Sigmoid colon (tissue), 7 donors: Measurements from ENCODE around the gene FOXD1. TPM values are rescaled to one million over a fixed set of nuclear protein-coding genes. Genes with fewer than 3 reads are reported as not detected.
A peak's percentile ranks its signal among the peaks of the same experiment; 100 is the strongest.

Experiments
- DNase-seq: peaks from one replicate; pipeline ENCODE4 v3.0.0-alpha.2; 2019
- H3K27ac ChIP-seq, 4 donors: fragments of 200-600 bp; sonication (generic); one replicate each; pipeline ENCODE4 v1.5.1; 2016 to 2019; ENCODE audit warnings: mild to moderate bottlenecking in 1 of 4
- H3K27me3 ChIP-seq, 3 donors: fragments of 200-600 bp; sonication (generic); one replicate each; pipeline ENCODE4 v1.5.1; 2019; ENCODE audit warnings: mild to moderate bottlenecking in 1 of 3
- H3K36me3 ChIP-seq, 4 donors: fragments of 200-600 bp; sonication (generic); one replicate each; pipeline ENCODE4 v1.5.1; 2016 to 2019
- H3K4me1 ChIP-seq, 4 donors: fragments of 200-600 bp; sonication (generic); one replicate each; pipeline ENCODE4 v1.5.1; 2017 to 2019
- H3K4me3 ChIP-seq, 4 donors: fragments of 200-600 bp; sonication (generic); one replicate each; pipeline ENCODE4 v1.5.1; 2017 to 2019; ENCODE audit warnings: mild to moderate bottlenecking in 2 of 4, moderate library complexity in 1 of 4
- H3K9me3 ChIP-seq, 4 donors: fragments of 200-600 bp in 3 of 4; sonication (generic) in 3 of 4; one replicate each; pipeline versions ENCODE4 v1.5.1 to v1.6.1; 2013 to 2019
- CTCF ChIP-seq, 4 experiments: fragments of 450-650 bp in 3 of 4; fragments of 200-600 bp in 1 of 4; IDR thresholded peaks; one replicate each; pipeline ENCODE4 v1.5.1; 2016 to 2019; ENCODE audit warnings: antibody characterized with exemption in 4 of 4, mild to moderate bottlenecking in 3 of 4, moderate library complexity in 2 of 4
- EP300 ChIP-seq, 4 donors: sonication (generic); formaldehyde crosslinking; IDR thresholded peaks; one replicate each; pipeline ENCODE4 v1.6.1; 2017; ENCODE audit warnings: antibody characterized with exemption in 4 of 4
- POLR2A ChIP-seq, 2 donors: fragments of 450-650 bp; IDR thresholded peaks; one replicate each; pipeline ENCODE4 v1.6.1; 2016; ENCODE audit warnings: antibody characterized with exemption in 2 of 2, mild to moderate bottlenecking in 2 of 2, moderate library complexity in 2 of 2
- POLR2AphosphoS5 ChIP-seq, 4 donors: sonication (generic); formaldehyde crosslinking; IDR thresholded peaks; one replicate each; pipeline ENCODE4 v1.6.1; 2017; ENCODE audit warnings: antibody characterized with exemption in 4 of 4
- WGBS, 2 donors: extraction: QIAGEN DNeasy Blood & Tissue Kit; methylation state at CpG; one replicate each; pipeline ENCODE4 v1.1.7; 2013; 5-methylcytosine and 5-hydroxymethylcytosine counted together
- intact Hi-C: fragments of 100-400 bp; cut with DNase I; formaldehyde crosslinking; loops from one replicate; pipeline ENCODE4 v1.15.1; 2023
- polyA plus RNA-seq, 3 donors: library from polyadenylated mRNA; stranded (reverse); fragments of 200-250 nt; gene quantifications; one replicate each; pipeline ENCODE4 v1.2.3, GENCODE V29; 2013
- total RNA-seq, 4 donors: library from RNA; depleted of rRNA; stranded (reverse); fragments of >200 nt; gene quantifications; one replicate each; pipeline ENCODE4 v1.1.0, GENCODE V29; 2016
- donor health status: healthy with polysubstance abuse.
- donor health status: Bipolar disorder and iron deficiency.
- donor health status: healthy.

The FOXD1 gene
- under 1 TPM in 2 of 4 donors, not detected in 2; 0.36 to 0.49 TPM for total RNA-seq
- under 1 TPM in 1 of 3 donors, not detected in 2; 0.09 TPM for polyA plus RNA-seq

DNA sequence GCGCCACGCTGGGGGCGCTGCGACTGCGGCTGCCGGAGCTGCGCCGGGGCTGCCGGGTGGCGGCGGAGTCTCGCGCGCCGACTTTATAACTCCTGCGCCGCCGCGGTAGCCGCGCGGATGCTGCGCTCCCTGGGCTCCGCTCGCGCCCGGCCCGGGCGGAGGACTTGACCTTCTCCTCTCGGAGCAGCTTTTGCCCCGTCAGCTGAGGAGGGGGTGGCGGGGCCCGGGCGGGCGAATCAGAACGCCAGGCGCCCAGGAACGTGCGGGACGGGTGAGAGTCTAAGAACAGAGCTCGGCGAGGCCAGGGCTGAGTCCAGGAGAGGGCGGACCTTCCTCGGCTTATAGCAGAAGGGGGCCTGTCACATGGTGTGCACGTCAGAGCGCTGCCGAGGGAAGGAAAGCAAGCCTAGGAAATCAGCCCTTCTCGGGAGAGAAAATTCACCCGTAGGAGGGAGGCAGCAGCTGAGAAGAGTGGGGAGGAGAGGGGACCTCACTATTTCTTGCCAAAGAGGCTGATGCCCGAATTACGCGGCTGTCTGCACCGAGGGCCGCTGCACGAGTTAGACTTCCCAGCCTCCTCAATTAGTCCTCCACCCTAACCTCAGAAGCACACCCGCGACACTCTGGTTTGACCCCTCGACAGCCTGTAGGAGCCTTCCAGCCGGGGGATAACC is at the start of gene FOXD1:
TSS of gene FOXD1 (minus strand) at position 315 of the 674 bp plus-strand sequence. CDS start 415 bp downstream, outside the sequence.
- intact Hi-C loops: loop anchor here (10.0 kb wide), 1 partner anchor 74 kb away; no protein-coding TSS in a partner anchor
- H3K27me3 ChIP-seq: peaks cover 79 to 95% (median 89%) of the 10 kb centered on the region in 3 donors
- TF ChIP-seq POLR2AphosphoS5 (IDR thresholded peaks at IDR 0.05) (peak in 2 of 4 donors; percentile 24 to 51), CTCF (IDR thresholded peaks at IDR 0.05) (no peak), EP300 (IDR thresholded peaks at IDR 0.05) (no peak)
- H3K4me1 ChIP-seq: peaks cover 0 to 35% (median 29%) of the 10 kb centered on the region in 4 donors
- H3K9me3 ChIP-seq: no peaks in the 10 kb centered on the region
- H3K36me3 ChIP-seq: no peaks in the 10 kb centered on the region
- 1% methylated on average over 59 of the region's 59 CpGs for WGBS, 2 donors
- H3K27ac ChIP-seq: peak within 1 kb of the TSS in 1 of 4 donors; percentile 93
- DNase-seq: peak; percentile 75
- peak within 1 kb of the TSS; percentile 21 to 39 (median 35) for H3K4me3 ChIP-seq

DNA sequence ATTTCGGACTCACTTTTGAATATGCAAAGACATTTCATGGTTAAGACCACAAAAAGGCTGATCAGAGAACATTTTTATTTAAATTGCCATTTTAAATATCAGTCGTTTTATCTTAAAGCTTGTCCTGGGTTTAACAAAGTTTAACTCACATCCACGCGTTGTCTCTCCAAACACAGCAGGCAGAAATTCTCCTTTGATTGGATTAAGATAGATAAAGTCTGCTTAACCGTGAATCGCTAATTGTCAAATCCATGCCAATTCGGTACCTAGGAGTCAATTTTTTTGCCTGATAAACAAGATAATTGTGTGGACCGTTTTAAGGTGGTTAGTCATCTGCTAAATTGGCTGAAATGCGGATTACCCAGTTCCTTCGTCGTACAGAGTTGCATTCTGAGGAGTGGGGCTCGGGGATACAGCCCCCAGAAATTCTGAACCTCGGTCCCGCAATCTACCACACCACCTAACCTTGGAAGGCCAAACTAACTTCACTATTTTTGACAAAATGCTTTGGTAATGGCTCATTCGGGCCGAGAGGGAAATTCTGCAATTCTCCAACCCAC is 49.0 kb upstream of the FOXD1 start:
- Histone ChIP-seq H3K4me3 (peak overlapping the region; percentile 64 to 99 (median 88)), H3K27ac (peak overlapping the region; percentile 87 to 97 (median 92)), H3K4me1 (peaks cover 0 to 29% (median 24%) of the 10 kb centered on the region in 4 donors), H3K9me3 (no peaks in the 10 kb centered on the region), H3K27me3 (no peaks in the 10 kb centered on the region), H3K36me3 (peaks cover 0 to 15% (median 7%) of the 10 kb centered on the region in 4 donors)
- 52 to 81% methylated on average over 16 of the region's 16 CpGs for WGBS, 2 donors
- DNase-seq: no peak
- intact Hi-C loops: loop anchor here (2.0 to 5.0 kb wide), 3 partner anchors 45 to 540 kb away; partner anchors contain the start of genes ANKRA2, FCHO2 and UTP15
- TF ChIP-seq EP300 (IDR thresholded peaks at IDR 0.05): no peak
- TF ChIP-seq POLR2A (IDR thresholded peaks at IDR 0.05): no peak
- no peak for TF ChIP-seq POLR2AphosphoS5 (IDR thresholded peaks at IDR 0.05)
- TF ChIP-seq CTCF (IDR thresholded peaks at IDR 0.05): no peak

- TF ChIP-seq EP300 (IDR thresholded peaks at IDR 0.05): no peak
- TF ChIP-seq POLR2A (IDR thresholded peaks at IDR 0.05): no peak
- no peak for TF ChIP-seq POLR2AphosphoS5 (IDR thresholded peaks at IDR 0.05)
- no peak for TF ChIP-seq CTCF (IDR thresholded peaks at IDR 0.05)
- Histone ChIP-seq H3K4me1 (peaks cover 0 to 29% (median 24%) of the 10 kb centered on the region in 4 donors), H3K27me3 (peaks cover 0 to 2% (median 0%) of the 10 kb centered on the region in 3 donors), H3K36me3 (peaks cover 0 to 9% (median 4%) of the 10 kb centered on the region in 4 donors), H3K9me3 (no peaks in the 10 kb centered on the region), H3K4me3 (no peak overlapping the region), H3K27ac (peak overlapping the region in 3 of 4 donors; percentile 87 to 97 (median 96))
- intact Hi-C loops: loop anchor here (5.0 kb wide), 2 partner anchors 45 to 540 kb away; partner anchors contain the start of gene FCHO2
- 19 to 48% methylated on average over 1 of the region's 1 CpG for WGBS, 2 donors
- no peak for DNase-seq
Measured at GRCh38 chr5:73496984-73497457, 48.4 kb upstream of the FOXD1 start.

DNA sequence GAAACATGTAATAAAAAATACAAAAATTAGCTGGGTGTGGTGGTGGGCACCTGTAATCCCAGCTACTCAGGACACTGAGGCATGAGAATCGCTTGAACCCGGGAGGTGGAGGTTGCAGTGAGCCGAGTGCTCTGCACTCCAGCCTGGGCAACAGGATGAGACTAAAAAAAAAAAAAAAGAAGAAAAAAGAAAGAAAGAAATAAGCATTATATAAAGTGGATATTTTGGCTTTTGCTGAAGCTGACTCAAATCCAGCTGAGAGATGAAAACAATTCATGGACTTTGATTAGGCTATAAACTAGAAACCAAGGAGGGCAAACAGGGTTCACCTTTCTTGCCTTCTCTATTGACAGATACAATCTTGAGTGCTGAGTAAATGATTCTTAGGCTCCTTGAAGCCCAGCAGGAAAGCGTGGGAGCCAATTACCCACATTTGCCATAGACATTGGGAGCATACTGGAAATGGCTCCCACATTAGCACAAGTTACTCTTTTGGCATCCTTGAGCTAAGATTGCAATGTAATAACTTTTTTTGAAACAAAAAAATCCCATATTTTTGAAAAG is 47.3 kb upstream of the FOXD1 start:
- H3K36me3 ChIP-seq: no peaks in the 10 kb centered on the region
- WGBS, 2 donors: 22 to 71% methylated on average over 4 of the region's 4 CpGs

More for the DNA sequence above, 47.3 kb upstream of the FOXD1 start:
- no peak for DNase-seq
- H3K9me3 ChIP-seq: no peaks in the 10 kb centered on the region
- peaks cover 0 to 3% (median 0%) of the 10 kb centered on the region in 3 donors for H3K27me3 ChIP-seq
- H3K4me3 ChIP-seq: no peak overlapping the region
- H3K27ac ChIP-seq: no peak overlapping the region
- intact Hi-C loops: loop anchor here (5.0 kb wide), 2 partner anchors 44 to 539 kb away; partner anchors contain the start of gene FCHO2
- no peak for TF ChIP-seq EP300 (IDR thresholded peaks at IDR 0.05)
- no peak for TF ChIP-seq POLR2A (IDR thresholded peaks at IDR 0.05)
- no peak for TF ChIP-seq CTCF (IDR thresholded peaks at IDR 0.05)
- TF ChIP-seq POLR2AphosphoS5 (IDR thresholded peaks at IDR 0.05): no peak
- peaks cover 0 to 25% (median 20%) of the 10 kb centered on the region in 4 donors for H3K4me1 ChIP-seq
